ENCODE measurements around the gene MFF.

The MFF gene

GRCh38 chr2:227373389-227373788 is 48.3 kb downstream of the MFF start:
- ChIA-PET CTCF (interaction anchor here (0.9 kb wide), 1 partner anchor 393 kb away, joined by 3 read pairs; no protein-coding TSS in a partner anchor), POLR2A (no interaction called here)
- TF ChIP-seq, protein P1, sequence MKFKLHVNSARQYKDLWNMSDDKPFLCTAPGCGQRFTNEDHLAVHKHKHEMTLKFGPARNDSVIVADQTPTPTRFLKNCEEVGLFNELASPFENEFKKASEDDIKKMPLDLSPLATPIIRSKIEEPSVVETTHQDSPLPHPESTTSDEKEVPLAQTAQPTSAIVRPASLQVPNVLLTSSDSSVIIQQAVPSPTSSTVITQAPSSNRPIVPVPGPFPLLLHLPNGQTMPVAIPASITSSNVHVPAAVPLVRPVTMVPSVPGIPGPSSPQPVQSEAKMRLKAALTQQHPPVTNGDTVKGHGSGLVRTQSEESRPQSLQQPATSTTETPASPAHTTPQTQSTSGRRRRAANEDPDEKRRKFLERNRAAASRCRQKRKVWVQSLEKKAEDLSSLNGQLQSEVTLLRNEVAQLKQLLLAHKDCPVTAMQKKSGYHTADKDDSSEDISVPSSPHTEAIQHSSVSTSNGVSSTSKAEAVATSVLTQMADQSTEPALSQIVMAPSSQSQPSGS (tag by site-specific recombination; IDR thresholded peaks at IDR 0.05; ENCODE audit: low read depth) = no peak
- TF ChIP-seq EGR2 (tag by site-specific recombination; IDR thresholded peaks at IDR 0.05; ENCODE audit: low read depth) (no peak), ZNF37A (tag by site-specific recombination; IDR thresholded peaks at IDR 0.05) (no peak), ZBTB44 (tag by site-specific recombination; IDR thresholded peaks at IDR 0.05) (no peak), ZNF148 (tag by site-specific recombination; IDR thresholded peaks at IDR 0.05; ENCODE audit: borderline replicate concordance) (no peak), PRDM2 (tag by site-specific recombination; IDR thresholded peaks at IDR 0.05; ENCODE audit: borderline replicate concordance) (no peak), ZNF157 (tag by site-specific recombination; IDR thresholded peaks at IDR 0.05) (no peak), WT1 (tag by site-specific recombination; IDR thresholded peaks at IDR 0.05) (no peak), ZNF280C (tag by site-specific recombination; IDR thresholded peaks at IDR 0.05) (no peak), ZFP3 (tag by site-specific recombination; IDR thresholded peaks at IDR 0.05; ENCODE audit: low read depth) (no peak), ZBTB6 (tag by site-specific recombination; IDR thresholded peaks at IDR 0.05) (no peak), ZNF76 (tag by site-specific recombination; IDR thresholded peaks at IDR 0.05; ENCODE audit: borderline replicate concordance, low read depth) (no peak), SP2 (tag by site-specific recombination; IDR thresholded peaks at IDR 0.05) (no peak), ZNF366 (tag by site-specific recombination; conservative IDR thresholded peaks at IDR 0.05) (no peak), ZNF624 (tag by site-specific recombination; IDR thresholded peaks at IDR 0.05) (no peak)
- no peak overlapping the region for H3K4me3 ChIP-seq (ENCODE audit: low read depth, low read length)
- H3K36me3 ChIP-seq (ENCODE audit: control insufficient read depth in 2 of 2, insufficient read depth in 1 of 2, low read length in 2 of 2) = no peaks in the 10 kb centered on the region
- no peak overlapping the region for H3K27ac ChIP-seq (ENCODE audit: extremely low read depth, low read depth, low read length)
- no peaks in the 10 kb centered on the region for H3K9me3 ChIP-seq (ENCODE audit: control insufficient read depth, insufficient read depth, low read depth, low read length)
- peaks cover 12% of the 10 kb centered on the region for H3K4me1 ChIP-seq (ENCODE audit: control insufficient read depth, insufficient read depth, low read length)

Measured in HEK293 (cell line).